IPS-18a (cell line): ENCODE data around the gene LRIT1.

Experiments
- H3K27ac ChIP-seq: one replicate; pipeline ENCODE4 v1.5.1; 2013; ENCODE audit warnings: low read length
- H3K27me3 ChIP-seq: one replicate; pipeline ENCODE4 v1.6.1; 2013; ENCODE audit warnings: mild to moderate bottlenecking, low read length; ENCODE audit not compliant: control insufficient read depth, insufficient read depth
- H3K36me3 ChIP-seq: one replicate; pipeline ENCODE4 v1.6.1; 2013; ENCODE audit warnings: low read depth, low read length; ENCODE audit not compliant: control insufficient read depth
- H3K4me1 ChIP-seq: one replicate; pipeline ENCODE4 v1.6.1; 2013; ENCODE audit warnings: low read depth, low read length; ENCODE audit not compliant: control insufficient read depth
- H3K4me3 ChIP-seq: one replicate; pipeline ENCODE4 v1.5.1; 2013; ENCODE audit warnings: low read length
- H3K9ac ChIP-seq: one replicate; pipeline ENCODE4 v1.6.1; 2013; ENCODE audit warnings: mild to moderate bottlenecking, low read length, moderate library complexity
- H3K9me3 ChIP-seq: one replicate; pipeline ENCODE4 v1.6.1; 2013; ENCODE audit warnings: low read depth, low read length; ENCODE audit not compliant: control insufficient read depth

The LRIT1 gene

DNA sequence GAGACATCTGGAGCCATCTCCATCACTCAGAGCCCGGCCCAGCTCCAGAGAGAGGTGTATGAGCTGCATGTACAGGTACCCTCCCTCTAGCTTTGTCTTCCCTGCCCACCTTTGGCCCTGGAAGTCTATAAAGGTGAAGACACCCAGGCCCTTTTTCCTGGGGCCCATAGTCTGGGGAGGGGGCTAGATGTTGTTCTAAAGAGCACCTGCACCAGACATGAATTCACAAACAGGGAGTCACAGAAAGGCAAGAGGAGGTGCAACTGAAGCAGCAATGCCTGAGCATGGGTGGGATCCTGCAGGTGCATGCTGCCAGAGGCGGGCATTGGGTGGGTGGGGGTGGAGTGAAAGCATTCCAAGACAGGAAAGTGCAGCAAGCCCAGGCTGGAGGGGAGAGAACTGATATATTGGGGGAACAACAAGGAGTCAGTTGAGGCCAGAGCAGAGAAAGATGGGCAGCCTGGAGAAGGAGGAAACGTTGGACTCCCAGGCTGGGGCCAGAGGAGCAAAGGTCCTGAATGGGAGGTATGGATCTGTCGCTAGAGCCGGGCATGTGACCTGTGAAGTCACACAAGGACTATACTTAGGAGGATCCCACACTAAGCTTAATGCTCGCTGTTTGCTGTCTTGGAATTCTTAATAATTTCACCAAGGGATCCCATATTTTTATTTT, 35.4 kb downstream of the LRIT1 start:
- Histone ChIP-seq H3K27me3 (no peaks in the 10 kb centered on the region), H3K9ac (no peak overlapping the region), H3K27ac (no peak overlapping the region), H3K4me3 (no peak overlapping the region), H3K4me1 (no peaks in the 10 kb centered on the region), H3K36me3 (no peaks in the 10 kb centered on the region), H3K9me3 (no peaks in the 10 kb centered on the region)

GRCh38 chr10:84205049-84205852, 36.1 kb downstream of the LRIT1 start:
- Histone ChIP-seq H3K9me3 (no peaks in the 10 kb centered on the region), H3K4me1 (no peaks in the 10 kb centered on the region), H3K9ac (no peak overlapping the region), H3K36me3 (no peaks in the 10 kb centered on the region), H3K27ac (no peak overlapping the region), H3K27me3 (no peaks in the 10 kb centered on the region), H3K4me3 (no peak overlapping the region)

GRCh38 chr10:84204610-84205009, 36.7 kb downstream of the LRIT1 start:
- H3K27me3 ChIP-seq: no peaks in the 10 kb centered on the region
- H3K4me3 ChIP-seq: no peak overlapping the region
- no peak overlapping the region for H3K27ac ChIP-seq
- no peak overlapping the region for H3K9ac ChIP-seq
- no peaks in the 10 kb centered on the region for H3K36me3 ChIP-seq
- H3K9me3 ChIP-seq: no peaks in the 10 kb centered on the region
- no peaks in the 10 kb centered on the region for H3K4me1 ChIP-seq

- Histone ChIP-seq H3K27me3 (no peaks in the 10 kb centered on the region), H3K4me3 (no peak overlapping the region), H3K36me3 (no peaks in the 10 kb centered on the region), H3K9me3 (no peaks in the 10 kb centered on the region), H3K4me1 (no peaks in the 10 kb centered on the region), H3K9ac (no peak overlapping the region), H3K27ac (no peak overlapping the region)
Observed at GRCh38 chr10:84204122-84204521, 37.2 kb downstream of the LRIT1 start.

- H3K27ac ChIP-seq: no peak overlapping the region
- no peaks in the 10 kb centered on the region for H3K9me3 ChIP-seq
- no peaks in the 10 kb centered on the region for H3K4me1 ChIP-seq
- no peaks in the 10 kb centered on the region for H3K36me3 ChIP-seq
- H3K9ac ChIP-seq: no peak overlapping the region
- no peaks in the 10 kb centered on the region for H3K27me3 ChIP-seq
- no peak overlapping the region for H3K4me3 ChIP-seq
Observed at GRCh38 chr10:84202349-84202748, 39.0 kb downstream of the LRIT1 start.

GRCh38 chr10:84201682-84202081, 39.7 kb downstream of the LRIT1 start:
- Histone ChIP-seq H3K27me3 (peaks cover under 1% of the 10 kb centered on the region), H3K9me3 (no peaks in the 10 kb centered on the region)

DNA sequence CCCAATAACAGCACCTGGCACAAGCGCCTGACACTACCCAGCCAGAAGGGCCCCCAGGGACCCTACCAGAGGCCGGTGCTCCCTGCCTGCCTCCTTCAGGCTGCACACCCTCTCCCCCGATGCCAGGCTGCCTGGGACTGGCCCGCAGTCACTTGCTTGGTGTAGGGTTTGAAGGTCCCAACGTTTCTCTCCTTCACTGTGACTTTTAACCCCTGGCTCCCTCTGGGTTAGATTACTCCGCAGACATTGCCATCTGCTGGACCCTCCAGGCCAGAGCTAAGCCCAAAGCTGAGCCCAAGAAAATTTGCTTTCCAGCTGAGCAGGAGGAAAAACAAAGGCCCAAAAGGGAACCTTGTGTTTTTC, 40.1 kb downstream of the LRIT1 start:
- H3K9ac ChIP-seq: no peak overlapping the region
- no peaks in the 10 kb centered on the region for H3K36me3 ChIP-seq

More at GRCh38 chr10:84201682-84202081, 39.7 kb downstream of the LRIT1 start:
- no peak overlapping the region for H3K9ac ChIP-seq
- H3K36me3 ChIP-seq: no peaks in the 10 kb centered on the region
- H3K27ac ChIP-seq: no peak overlapping the region
- H3K4me1 ChIP-seq: no peaks in the 10 kb centered on the region
- H3K4me3 ChIP-seq: no peak overlapping the region

GRCh38 chr10:84200537-84201243, 40.7 kb downstream of the LRIT1 start:
- Histone ChIP-seq H3K4me3 (no peak overlapping the region), H3K9ac (no peak overlapping the region), H3K9me3 (no peaks in the 10 kb centered on the region), H3K4me1 (no peaks in the 10 kb centered on the region), H3K27me3 (peaks cover 10% of the 10 kb centered on the region), H3K36me3 (no peaks in the 10 kb centered on the region), H3K27ac (no peak overlapping the region)

More for the DNA sequence above, 40.1 kb downstream of the LRIT1 start:
- no peak overlapping the region for H3K4me3 ChIP-seq
- no peak overlapping the region for H3K27ac ChIP-seq
- H3K4me1 ChIP-seq: no peaks in the 10 kb centered on the region
- H3K27me3 ChIP-seq: peaks cover 5% of the 10 kb centered on the region
- H3K9me3 ChIP-seq: no peaks in the 10 kb centered on the region

DNA sequence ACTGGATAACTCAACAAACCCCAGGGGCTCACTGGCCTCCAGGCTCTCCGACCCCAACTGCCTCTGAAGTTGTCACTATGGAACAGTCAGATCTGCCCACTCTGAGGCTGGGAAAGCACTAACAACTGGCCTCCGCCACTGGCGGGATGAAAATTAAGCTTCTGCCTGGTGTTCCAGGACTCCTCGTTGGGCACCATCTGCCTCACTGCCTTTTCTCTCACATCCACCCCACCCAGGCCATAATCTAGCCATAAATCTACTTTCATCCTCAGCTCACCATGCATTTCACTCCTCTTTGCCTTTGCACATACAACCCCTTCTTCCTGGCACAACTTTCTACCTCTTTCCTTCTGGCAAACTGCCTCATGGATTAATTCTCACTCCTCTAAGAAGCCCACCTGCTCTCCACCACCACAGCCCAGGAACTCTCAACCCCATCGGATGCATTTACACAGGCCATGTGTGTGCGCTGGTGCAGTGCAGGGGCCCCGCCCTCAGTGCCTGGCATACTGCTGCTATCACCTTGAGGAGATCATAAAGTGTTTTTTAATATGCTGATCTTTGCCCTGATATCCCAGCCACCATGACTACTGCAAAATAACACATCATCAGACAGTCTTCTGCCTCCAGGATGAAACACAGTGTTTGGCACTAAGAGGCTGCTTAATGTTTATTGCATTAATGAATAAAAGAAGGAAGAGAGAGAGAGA, 43.0 kb downstream of the LRIT1 start:
- Histone ChIP-seq H3K27ac (no peak overlapping the region), H3K4me3 (no peak overlapping the region), H3K9me3 (no peaks in the 10 kb centered on the region), H3K9ac (no peak overlapping the region), H3K4me1 (no peaks in the 10 kb centered on the region), H3K27me3 (peaks cover 32% of the 10 kb centered on the region), H3K36me3 (no peaks in the 10 kb centered on the region)

- no peak overlapping the region for H3K27ac ChIP-seq
- peaks cover 39% of the 10 kb centered on the region for H3K27me3 ChIP-seq
- no peaks in the 10 kb centered on the region for H3K36me3 ChIP-seq
- H3K9me3 ChIP-seq: no peaks in the 10 kb centered on the region
- H3K4me3 ChIP-seq: no peak overlapping the region
- no peak overlapping the region for H3K9ac ChIP-seq
- no peaks in the 10 kb centered on the region for H3K4me1 ChIP-seq
Observed at GRCh38 chr10:84197643-84198042, 43.7 kb downstream of the LRIT1 start.

DNA sequence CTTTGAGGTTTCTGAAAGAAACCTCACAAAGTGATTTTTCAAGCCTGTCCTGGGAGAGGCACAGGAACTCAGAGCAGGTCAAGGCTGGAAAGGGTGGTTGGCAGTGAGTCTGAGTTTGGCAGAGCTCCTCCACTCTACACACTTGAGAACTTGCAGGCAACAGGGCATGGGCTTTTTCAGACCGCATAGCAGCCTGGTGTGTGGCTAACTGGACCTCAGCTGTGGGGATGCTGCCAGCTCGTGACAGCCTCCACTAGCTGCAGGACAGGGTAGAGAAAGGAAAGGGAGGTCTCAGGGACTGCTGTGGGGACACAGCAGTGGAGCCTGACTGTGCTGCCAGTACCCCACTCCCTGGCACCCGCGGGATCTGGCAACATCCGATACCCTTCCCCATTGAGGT, 44.4 kb downstream of the LRIT1 start:
- Histone ChIP-seq H3K27me3 (peaks cover 41% of the 10 kb centered on the region), H3K4me1 (no peaks in the 10 kb centered on the region), H3K27ac (no peak overlapping the region), H3K9ac (no peak overlapping the region), H3K4me3 (no peak overlapping the region), H3K36me3 (no peaks in the 10 kb centered on the region), H3K9me3 (no peaks in the 10 kb centered on the region)
